Peyer's patch (tissue), 4 donors: ENCODE measurements around the gene CRYBG3.

Experiments used
- CTCF ChIP-seq, 6 experiments: fragments of 450-650 bp in 4 of 6; fragments of 200-600 bp in 2 of 6; sonication (generic) in 1 of 6; IDR thresholded peaks; one replicate each; pipeline ENCODE4 v1.5.1; 2017 to 2019; ENCODE audit warnings: antibody characterized with exemption in 6 of 6, mild to moderate bottlenecking in 3 of 6, moderate library complexity in 1 of 6
- POLR2A ChIP-seq, 2 donors: fragments of 450-650 bp; IDR thresholded peaks; one replicate each; pipeline ENCODE4 v1.5.1; 2017; ENCODE audit warnings: antibody characterized with exemption in 2 of 2, mild to moderate bottlenecking in 2 of 2, moderate library complexity in 2 of 2

GRCh38 chr3:97968376-97968775, 146.6 kb downstream of the CRYBG3 start:
- TF ChIP-seq CTCF (IDR thresholded peaks at IDR 0.05) (no peak), POLR2A (IDR thresholded peaks at IDR 0.05) (no peak)
